ENCODE data around the gene GSAP.

DNA sequence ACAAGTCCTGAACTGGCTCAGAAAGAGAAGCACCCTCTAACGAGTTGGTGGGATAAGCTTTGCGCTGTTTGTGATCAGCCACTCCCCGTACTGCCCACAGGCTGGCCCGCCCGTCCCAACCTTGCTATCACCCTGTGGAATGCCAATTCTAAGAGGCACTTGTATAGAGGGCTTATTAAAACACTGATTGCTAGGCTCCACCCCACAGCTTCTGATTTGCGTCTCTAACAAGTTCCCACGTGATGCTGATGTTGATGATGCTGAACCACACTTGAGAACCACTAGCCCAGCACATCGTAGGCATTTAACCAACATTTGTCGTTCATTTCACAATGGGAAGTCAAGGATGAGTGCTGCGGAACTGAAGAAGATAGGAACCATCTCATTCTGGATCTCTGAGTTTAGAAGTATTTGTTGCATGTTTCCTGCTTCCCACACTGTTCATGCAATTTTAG lies 12.7 kb upstream of the GSAP start:
- no peak for TF ChIP-seq CTCF (IDR thresholded peaks at IDR 0.05)
- TF ChIP-seq POLR2AphosphoS5 (IDR thresholded peaks at IDR 0.05; ENCODE audit: insufficient read depth in 1 of 2, low read depth in 1 of 2) = no peak
